GM20000 (cell line): ENCODE results near the gene RBBP7.
"Not testable (repeated sequence)": the region's sequence is repeated elsewhere in the genome, so short reads cannot be mapped to it uniquely, and the experiment has no call there.

Experiments used
- DNase-seq: peaks from one replicate; pipeline ENCODE4 v3.0.0; 2012; ENCODE audit warnings: low spot score
- CTCF ChIP-seq: IDR thresholded peaks from 2 replicates; pipeline ENCODE4 v1.5.1; 2012; ENCODE audit warnings: mild to moderate bottlenecking, control low read depth; ENCODE audit errors: extremely low read depth, missing control alignments

RBBP7 gene

GRCh38 chrX:16856744-16857143 is 13.4 kb downstream of the RBBP7 start:
- DNase-seq = no peak
- TF ChIP-seq CTCF = no peak

GRCh38 chrX:16856076-16856404 is 14.1 kb downstream of the RBBP7 start:
- DNase-seq = not testable (repeated sequence)

- no peak for DNase-seq
- TF ChIP-seq CTCF = no peak
Measured at GRCh38 chrX:16855363-16856075, 14.6 kb downstream of the RBBP7 start.

GRCh38 chrX:16853537-16853936 is 16.6 kb downstream of the RBBP7 start:
- no peak for TF ChIP-seq CTCF

GRCh38 chrX:16852617-16853179 is 17.5 kb downstream of the RBBP7 start:
- DNase-seq = no peak

More at GRCh38 chrX:16853537-16853936, 16.6 kb downstream of the RBBP7 start:
- DNase-seq = no peak

GRCh38 chrX:16851827-16852226 is 18.3 kb downstream of the RBBP7 start:
- TF ChIP-seq CTCF = no peak
- DNase-seq = no peak

More at GRCh38 chrX:16852617-16853179, 17.5 kb downstream of the RBBP7 start:
- no peak for TF ChIP-seq CTCF

- TF ChIP-seq CTCF = no peak
- DNase-seq = no peak
Measured at GRCh38 chrX:16851421-16851820, 18.7 kb downstream of the RBBP7 start.

GRCh38 chrX:16848541-16848940 is 21.6 kb downstream of the RBBP7 start:
- no peak for DNase-seq
- TF ChIP-seq CTCF = no peak
